HG03280 (cell line): ENCODE measurements around the gene FCRL6.

ENCODE experiments used
- ATAC-seq: cut with Tn5 transposase; IDR thresholded peaks from one replicate; pipeline ENCODE4 v1.9.1; 2021; ENCODE audit warnings: mild to moderate bottlenecking, moderate library complexity; ENCODE audit not compliant: unreplicated experiment

Gene FCRL6

GRCh38 chr1:159799446-159799985 is 2.6 kb upstream of the FCRL6 start:
- no peak for ATAC-seq

- no peak for ATAC-seq
These were observed 1.8 kb upstream of the FCRL6 start for GRCh38 chr1:159800177-159800930.

- ATAC-seq = no peak
These were observed 2.0 kb downstream of the FCRL6 start for GRCh38 chr1:159803956-159804689.

GRCh38 chr1:159804924-159805323 is 2.8 kb downstream of the FCRL6 start:
- no peak for ATAC-seq

- no peak for ATAC-seq
These were observed 13.8 kb downstream of the FCRL6 start for GRCh38 chr1:159815926-159816325.

GRCh38 chr1:159817276-159818041 is 15.3 kb downstream of the FCRL6 start:
- ATAC-seq = no peak

GRCh38 chr1:159821171-159821867 is 19.2 kb downstream of the FCRL6 start:
- ATAC-seq = no peak

- ATAC-seq = no peak
These were observed 21.2 kb downstream of the FCRL6 start for GRCh38 chr1:159823406-159823805.

GRCh38 chr1:159825564-159825963 is 23.4 kb downstream of the FCRL6 start:
- no peak for ATAC-seq

GRCh38 chr1:159826441-159827101 is 24.4 kb downstream of the FCRL6 start, which contains the start of gene SLAMF8:
SLAMF8 (plus strand) TSS chr1:159826873; CDS start chr1:159826899, 26 bp downstream.
- ATAC-seq = no peak

- no peak for ATAC-seq
These were observed 24.9 kb downstream of the FCRL6 start for GRCh38 chr1:159827102-159827490.

GRCh38 chr1:159827549-159827948 is 25.4 kb downstream of the FCRL6 start:
- ATAC-seq = no peak

- no peak for ATAC-seq
These were observed 26.0 kb downstream of the FCRL6 start for GRCh38 chr1:159828176-159828575.

- ATAC-seq = no peak
These were observed 26.6 kb downstream of the FCRL6 start for GRCh38 chr1:159828581-159829272.

GRCh38 chr1:159829273-159829634 is 27.1 kb downstream of the FCRL6 start:
- peak; percentile 68 for ATAC-seq

- ATAC-seq = no peak
These were observed 27.8 kb downstream of the FCRL6 start for GRCh38 chr1:159829822-159830465.

GRCh38 chr1:159830722-159831121 is 28.6 kb downstream of the FCRL6 start:
- no peak for ATAC-seq

GRCh38 chr1:159831412-159832141 is 29.4 kb downstream of the FCRL6 start:
- ATAC-seq = no peak
